Measurements from ENCODE around the gene ACKR1.
A peak's percentile ranks its signal among the peaks of the same experiment; 100 is the strongest.

ACKR1 gene

GRCh38 chr1:159177272-159177907, 27.3 kb upstream of the ACKR1 start:
- Mint-ChIP-seq H3K27ac (no peak overlapping the region), H3K27me3 (ENCODE audit: low read depth) (peaks cover 43% of the 10 kb centered on the region), H3K4me3 (no peak overlapping the region), H3K9me3 (no peaks in the 10 kb centered on the region), H3K4me1 (ENCODE audit: low read depth) (no peaks in the 10 kb centered on the region), H3K36me3 (ENCODE audit: low read depth) (no peaks in the 10 kb centered on the region)

GRCh38 chr1:159179906-159180305, 24.8 kb upstream of the ACKR1 start:
- Mint-ChIP-seq H3K27me3 (ENCODE audit: low read depth) (peaks cover 26% of the 10 kb centered on the region), H3K4me3 (no peak overlapping the region), H3K27ac (no peak overlapping the region), H3K36me3 (ENCODE audit: low read depth) (no peaks in the 10 kb centered on the region), H3K4me1 (ENCODE audit: low read depth) (no peaks in the 10 kb centered on the region), H3K9me3 (no peaks in the 10 kb centered on the region)

GRCh38 chr1:159180516-159180915, 24.2 kb upstream of the ACKR1 start:
- Mint-ChIP-seq H3K27me3 (ENCODE audit: low read depth) (peaks cover 22% of the 10 kb centered on the region), H3K4me1 (ENCODE audit: low read depth) (no peaks in the 10 kb centered on the region), H3K36me3 (ENCODE audit: low read depth) (no peaks in the 10 kb centered on the region), H3K9me3 (no peaks in the 10 kb centered on the region), H3K27ac (no peak overlapping the region), H3K4me3 (no peak overlapping the region)

DNA sequence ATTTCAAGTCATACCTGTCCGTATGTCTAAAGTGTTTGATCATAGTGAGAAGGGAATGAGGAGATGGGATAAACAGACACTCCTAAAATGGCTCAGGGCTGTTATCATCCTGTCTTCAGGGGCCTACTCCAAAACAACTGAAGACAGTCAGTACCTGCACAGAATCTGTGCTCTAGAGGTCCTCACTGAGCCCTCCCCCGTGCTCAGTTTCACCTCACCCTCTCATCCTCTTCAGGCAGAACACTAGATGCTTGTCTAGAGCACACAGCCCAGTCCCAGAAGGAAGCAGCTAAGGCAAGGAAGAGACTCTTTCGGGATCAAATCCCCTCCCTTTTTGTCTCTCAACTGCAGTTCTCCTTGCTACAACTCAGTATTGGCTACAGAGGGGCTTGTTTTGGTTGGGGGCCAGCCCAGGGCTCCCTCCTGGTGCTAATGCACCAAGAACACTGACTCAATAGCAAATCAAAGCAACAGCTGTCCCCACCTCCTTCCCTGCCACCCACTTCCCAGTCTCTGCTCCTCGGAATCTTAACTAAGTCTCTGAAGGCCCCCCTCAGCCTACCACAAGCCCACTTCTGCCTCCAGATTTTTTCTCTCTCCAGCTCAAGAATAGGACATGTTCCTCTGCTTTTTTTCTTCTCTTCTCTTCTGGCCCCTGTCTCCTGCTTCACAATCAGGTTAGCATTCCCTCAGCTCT, 23.2 kb upstream of the ACKR1 start:
- H3K36me3 Mint-ChIP-seq (ENCODE audit: low read depth) = no peaks in the 10 kb centered on the region
- peaks cover 24% of the 10 kb centered on the region for H3K27me3 Mint-ChIP-seq (ENCODE audit: low read depth)
- no peaks in the 10 kb centered on the region for H3K4me1 Mint-ChIP-seq (ENCODE audit: low read depth)
- H3K27ac Mint-ChIP-seq = no peak overlapping the region
- no peaks in the 10 kb centered on the region for H3K9me3 Mint-ChIP-seq
- no peak overlapping the region for H3K4me3 Mint-ChIP-seq

GRCh38 chr1:159184201-159184600, 20.5 kb upstream of the ACKR1 start:
- H3K27ac Mint-ChIP-seq = no peak overlapping the region

DNA sequence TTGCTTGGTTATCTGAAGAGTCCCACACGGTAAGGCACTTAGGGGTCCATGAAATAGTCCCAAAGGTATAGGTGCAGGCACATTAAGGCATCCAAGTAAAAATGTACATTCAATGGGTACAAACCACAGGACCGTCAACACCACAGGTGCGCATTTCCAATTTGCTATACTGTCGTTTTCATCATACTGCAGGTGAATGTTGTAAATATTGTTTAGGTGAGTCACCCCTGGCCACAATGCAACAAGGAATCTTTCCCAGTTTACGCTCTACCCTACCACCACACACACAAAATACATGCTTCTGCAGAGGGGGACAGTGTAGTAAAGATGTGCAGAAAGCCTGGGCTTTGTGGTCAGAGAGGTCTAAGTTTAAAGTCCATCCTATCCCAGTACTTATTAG, 19.6 kb upstream of the ACKR1 start:
- Mint-ChIP-seq H3K4me1 (ENCODE audit: low read depth) (peaks cover 2% of the 10 kb centered on the region), H3K27me3 (ENCODE audit: low read depth) (peaks cover 57% of the 10 kb centered on the region), H3K27ac (no peak overlapping the region), H3K4me3 (no peak overlapping the region), H3K9me3 (no peaks in the 10 kb centered on the region), H3K36me3 (ENCODE audit: low read depth) (no peaks in the 10 kb centered on the region)

More at GRCh38 chr1:159184201-159184600, 20.5 kb upstream of the ACKR1 start:
- peaks cover 2% of the 10 kb centered on the region for H3K4me1 Mint-ChIP-seq (ENCODE audit: low read depth)
- H3K9me3 Mint-ChIP-seq = no peaks in the 10 kb centered on the region
- H3K27me3 Mint-ChIP-seq (ENCODE audit: low read depth) = peaks cover 48% of the 10 kb centered on the region
- H3K36me3 Mint-ChIP-seq (ENCODE audit: low read depth) = no peaks in the 10 kb centered on the region
- no peak overlapping the region for H3K4me3 Mint-ChIP-seq

- Mint-ChIP-seq H3K4me1 (ENCODE audit: low read depth) (peaks cover 2% of the 10 kb centered on the region), H3K27ac (no peak overlapping the region), H3K36me3 (ENCODE audit: low read depth) (no peaks in the 10 kb centered on the region), H3K27me3 (ENCODE audit: low read depth) (peaks cover 50% of the 10 kb centered on the region), H3K4me3 (no peak overlapping the region), H3K9me3 (no peaks in the 10 kb centered on the region)
Measured at GRCh38 chr1:159187033-159187432, 17.6 kb upstream of the ACKR1 start.

DNA sequence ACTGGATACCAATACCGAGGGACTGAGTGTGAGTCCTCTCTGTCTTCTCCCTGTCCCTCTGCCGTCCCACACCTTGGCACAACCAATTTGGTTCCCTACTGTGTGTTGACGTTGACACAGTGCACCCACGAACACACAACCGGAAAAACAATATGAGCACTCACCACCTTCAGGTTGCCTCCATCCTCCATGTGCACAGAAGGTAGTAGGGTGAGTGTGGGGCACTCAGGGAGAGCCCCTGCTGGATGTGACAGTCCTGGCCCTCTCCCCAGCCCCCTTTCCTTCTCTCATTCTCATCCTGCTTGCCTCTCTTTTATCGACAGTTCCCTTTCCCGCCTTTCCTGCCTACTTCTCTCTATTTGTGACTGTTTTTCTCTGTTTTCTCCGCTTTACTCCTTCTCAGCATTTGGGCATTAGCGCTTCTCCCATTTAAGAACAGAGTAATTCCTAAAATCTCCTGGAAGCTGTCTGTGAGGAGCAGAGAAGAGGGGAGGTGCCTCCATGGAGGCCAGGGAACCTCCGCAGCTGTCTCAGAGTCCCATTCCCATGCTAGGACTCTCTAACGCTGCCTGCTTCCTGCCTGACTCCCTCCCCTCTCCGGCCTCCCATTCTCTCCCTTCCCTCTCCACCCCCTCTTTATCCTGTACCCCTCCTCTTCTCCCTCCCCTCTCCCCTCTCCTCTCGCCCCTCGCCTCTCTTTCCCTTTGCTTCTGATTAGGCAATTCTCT, 16.9 kb upstream of the ACKR1 start:
- peaks cover 2% of the 10 kb centered on the region for H3K4me1 Mint-ChIP-seq (ENCODE audit: low read depth)
- H3K36me3 Mint-ChIP-seq (ENCODE audit: low read depth) = no peaks in the 10 kb centered on the region
- peak overlapping the region; percentile 23 for H3K4me3 Mint-ChIP-seq
- no peak overlapping the region for H3K27ac Mint-ChIP-seq
- peaks cover 47% of the 10 kb centered on the region for H3K27me3 Mint-ChIP-seq (ENCODE audit: low read depth)
- H3K9me3 Mint-ChIP-seq = no peaks in the 10 kb centered on the region

GRCh38 chr1:159188375-159188788, 16.3 kb upstream of the ACKR1 start:
- peak overlapping the region; percentile 9 for H3K4me3 Mint-ChIP-seq
- no peak overlapping the region for H3K27ac Mint-ChIP-seq
- H3K9me3 Mint-ChIP-seq = no peaks in the 10 kb centered on the region
- H3K4me1 Mint-ChIP-seq (ENCODE audit: low read depth) = peaks cover 2% of the 10 kb centered on the region
- peaks cover 45% of the 10 kb centered on the region for H3K27me3 Mint-ChIP-seq (ENCODE audit: low read depth)
- no peaks in the 10 kb centered on the region for H3K36me3 Mint-ChIP-seq (ENCODE audit: low read depth)

DNA sequence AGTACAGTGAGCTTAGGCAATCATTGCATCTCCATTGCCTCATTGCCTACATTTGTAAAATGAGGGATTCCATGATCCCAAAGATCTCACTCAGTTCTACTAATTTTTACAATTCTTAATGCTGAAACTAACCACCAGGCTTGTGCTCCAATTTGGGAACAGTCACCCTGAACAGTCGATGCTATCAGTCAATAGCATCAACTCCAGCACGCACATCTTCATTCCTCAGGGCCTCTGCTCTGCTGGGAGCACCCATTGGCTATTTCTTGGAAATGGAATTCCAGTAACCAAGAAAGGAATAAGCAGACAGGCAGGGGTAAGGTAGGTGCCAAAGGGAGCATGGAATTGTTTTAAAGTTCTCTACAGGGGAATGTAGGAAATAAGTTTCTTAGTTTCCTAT, 14.2 kb upstream of the ACKR1 start:
- Mint-ChIP-seq H3K36me3 (ENCODE audit: low read depth) (no peaks in the 10 kb centered on the region), H3K4me3 (no peak overlapping the region), H3K9me3 (no peaks in the 10 kb centered on the region), H3K27me3 (ENCODE audit: low read depth) (peaks cover 46% of the 10 kb centered on the region), H3K4me1 (ENCODE audit: low read depth) (peaks cover 2% of the 10 kb centered on the region), H3K27ac (no peak overlapping the region)

GRCh38 chr1:159196543-159196942, 8.1 kb upstream of the ACKR1 start:
- H3K27ac Mint-ChIP-seq = no peak overlapping the region
- H3K9me3 Mint-ChIP-seq = no peaks in the 10 kb centered on the region
- no peak overlapping the region for H3K4me3 Mint-ChIP-seq
- no peaks in the 10 kb centered on the region for H3K4me1 Mint-ChIP-seq (ENCODE audit: low read depth)
- H3K27me3 Mint-ChIP-seq (ENCODE audit: low read depth) = peaks cover 18% of the 10 kb centered on the region
- no peaks in the 10 kb centered on the region for H3K36me3 Mint-ChIP-seq (ENCODE audit: low read depth)

- Mint-ChIP-seq H3K27ac (no peak overlapping the region), H3K4me3 (no peak overlapping the region), H3K4me1 (ENCODE audit: low read depth) (no peaks in the 10 kb centered on the region)
Measured at GRCh38 chr1:159197561-159198557, 6.8 kb upstream of the ACKR1 start.

GRCh38 chr1:159199901-159200300, 4.8 kb upstream of the ACKR1 start:
- Mint-ChIP-seq H3K27me3 (ENCODE audit: low read depth) (peaks cover 18% of the 10 kb centered on the region), H3K4me1 (ENCODE audit: low read depth) (no peaks in the 10 kb centered on the region), H3K27ac (no peak overlapping the region), H3K9me3 (no peaks in the 10 kb centered on the region), H3K4me3 (no peak overlapping the region), H3K36me3 (ENCODE audit: low read depth) (no peaks in the 10 kb centered on the region)

More at GRCh38 chr1:159197561-159198557, 6.8 kb upstream of the ACKR1 start:
- no peaks in the 10 kb centered on the region for H3K36me3 Mint-ChIP-seq (ENCODE audit: low read depth)
- peaks cover 22% of the 10 kb centered on the region for H3K27me3 Mint-ChIP-seq (ENCODE audit: low read depth)
- no peaks in the 10 kb centered on the region for H3K9me3 Mint-ChIP-seq

DNA sequence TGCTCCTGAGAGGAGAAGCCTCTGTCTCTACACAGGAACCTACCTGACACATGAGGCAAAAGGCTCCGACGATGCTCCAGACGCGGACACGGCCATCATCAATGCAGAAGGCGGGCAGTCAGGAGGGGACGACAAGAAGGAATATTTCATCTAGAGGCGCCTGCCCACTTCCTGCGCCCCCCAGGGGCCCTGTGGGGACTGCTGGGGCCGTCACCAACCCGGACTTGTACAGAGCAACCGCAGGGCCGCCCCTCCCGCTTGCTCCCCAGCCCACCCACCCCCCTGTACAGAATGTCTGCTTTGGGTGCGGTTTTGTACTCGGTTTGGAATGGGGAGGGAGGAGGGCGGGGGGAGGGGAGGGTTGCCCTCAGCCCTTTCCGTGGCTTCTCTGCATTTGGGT, 3.9 kb upstream of the ACKR1 start:
- no peaks in the 10 kb centered on the region for H3K36me3 Mint-ChIP-seq (ENCODE audit: low read depth)
- H3K27ac Mint-ChIP-seq = no peak overlapping the region
- H3K27me3 Mint-ChIP-seq (ENCODE audit: low read depth) = peaks cover 24% of the 10 kb centered on the region
- H3K9me3 Mint-ChIP-seq = no peaks in the 10 kb centered on the region
- H3K4me1 Mint-ChIP-seq (ENCODE audit: low read depth) = no peaks in the 10 kb centered on the region
- no peak overlapping the region for H3K4me3 Mint-ChIP-seq
